ENCODE data around the gene ATG2A.

The ATG2A gene

GRCh38 chr11:64900263-64900678 is 16.7 kb downstream of the ATG2A start:
- TF ChIP-seq, protein P1, sequence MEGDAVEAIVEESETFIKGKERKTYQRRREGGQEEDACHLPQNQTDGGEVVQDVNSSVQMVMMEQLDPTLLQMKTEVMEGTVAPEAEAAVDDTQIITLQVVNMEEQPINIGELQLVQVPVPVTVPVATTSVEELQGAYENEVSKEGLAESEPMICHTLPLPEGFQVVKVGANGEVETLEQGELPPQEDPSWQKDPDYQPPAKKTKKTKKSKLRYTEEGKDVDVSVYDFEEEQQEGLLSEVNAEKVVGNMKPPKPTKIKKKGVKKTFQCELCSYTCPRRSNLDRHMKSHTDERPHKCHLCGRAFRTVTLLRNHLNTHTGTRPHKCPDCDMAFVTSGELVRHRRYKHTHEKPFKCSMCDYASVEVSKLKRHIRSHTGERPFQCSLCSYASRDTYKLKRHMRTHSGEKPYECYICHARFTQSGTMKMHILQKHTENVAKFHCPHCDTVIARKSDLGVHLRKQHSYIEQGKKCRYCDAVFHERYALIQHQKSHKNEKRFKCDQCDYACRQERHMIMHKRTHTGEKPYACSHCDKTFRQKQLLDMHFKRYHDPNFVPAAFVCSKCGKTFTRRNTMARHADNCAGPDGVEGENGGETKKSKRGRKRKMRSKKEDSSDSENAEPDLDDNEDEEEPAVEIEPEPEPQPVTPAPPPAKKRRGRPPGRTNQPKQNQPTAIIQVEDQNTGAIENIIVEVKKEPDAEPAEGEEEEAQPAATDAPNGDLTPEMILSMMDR (conservative IDR thresholded peaks at IDR 0.05), result no peak
- H3K27ac ChIP-seq, result no peak overlapping the region

DNA sequence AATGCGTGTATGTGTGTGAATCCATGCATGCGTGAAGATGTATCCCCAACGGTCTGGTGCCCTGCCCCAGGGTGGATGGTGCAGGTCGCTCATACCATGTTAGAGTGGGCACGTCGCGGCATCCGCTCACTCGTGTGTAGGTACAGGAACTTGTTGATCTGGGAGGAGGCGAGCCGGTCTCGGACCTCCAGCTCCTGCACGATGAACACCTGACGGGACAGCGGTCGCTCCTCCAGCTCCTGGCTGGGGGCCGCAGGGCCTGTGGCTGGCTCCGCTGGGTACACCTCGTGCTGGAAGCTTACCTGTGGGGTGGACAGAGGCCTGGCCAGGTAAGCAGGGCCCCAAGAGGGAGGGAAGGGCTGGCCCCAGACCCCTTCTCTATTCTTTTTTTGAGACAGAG is 18.5 kb downstream of the ATG2A start:
- TF ChIP-seq, protein P1 (conservative IDR thresholded peaks at IDR 0.05), result no peak

DNA sequence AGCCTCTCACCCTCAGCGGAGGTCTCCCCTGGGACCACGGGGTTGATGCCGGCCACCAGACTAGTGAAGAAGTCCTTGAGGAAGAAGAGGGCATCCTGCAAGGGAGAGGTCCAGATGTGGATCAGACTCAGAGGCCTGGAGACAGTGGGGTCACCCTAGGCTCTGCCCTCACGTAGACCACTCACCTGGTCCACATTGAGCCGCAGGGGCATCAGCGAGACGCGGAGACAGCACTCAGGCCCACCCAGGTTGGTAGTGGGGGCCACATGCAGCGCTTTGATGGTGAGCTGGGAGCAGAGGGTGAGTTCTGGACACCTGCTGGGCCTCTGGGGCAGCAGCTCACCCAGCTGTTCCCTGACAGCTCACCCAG is 18.9 kb downstream of the ATG2A start:
- TF ChIP-seq, protein P1 (conservative IDR thresholded peaks at IDR 0.05), result no peak
- no peak overlapping the region for H3K27ac ChIP-seq

More for the DNA sequence above, 18.5 kb downstream of the ATG2A start:
- no peak overlapping the region for H3K27ac ChIP-seq

DNA sequence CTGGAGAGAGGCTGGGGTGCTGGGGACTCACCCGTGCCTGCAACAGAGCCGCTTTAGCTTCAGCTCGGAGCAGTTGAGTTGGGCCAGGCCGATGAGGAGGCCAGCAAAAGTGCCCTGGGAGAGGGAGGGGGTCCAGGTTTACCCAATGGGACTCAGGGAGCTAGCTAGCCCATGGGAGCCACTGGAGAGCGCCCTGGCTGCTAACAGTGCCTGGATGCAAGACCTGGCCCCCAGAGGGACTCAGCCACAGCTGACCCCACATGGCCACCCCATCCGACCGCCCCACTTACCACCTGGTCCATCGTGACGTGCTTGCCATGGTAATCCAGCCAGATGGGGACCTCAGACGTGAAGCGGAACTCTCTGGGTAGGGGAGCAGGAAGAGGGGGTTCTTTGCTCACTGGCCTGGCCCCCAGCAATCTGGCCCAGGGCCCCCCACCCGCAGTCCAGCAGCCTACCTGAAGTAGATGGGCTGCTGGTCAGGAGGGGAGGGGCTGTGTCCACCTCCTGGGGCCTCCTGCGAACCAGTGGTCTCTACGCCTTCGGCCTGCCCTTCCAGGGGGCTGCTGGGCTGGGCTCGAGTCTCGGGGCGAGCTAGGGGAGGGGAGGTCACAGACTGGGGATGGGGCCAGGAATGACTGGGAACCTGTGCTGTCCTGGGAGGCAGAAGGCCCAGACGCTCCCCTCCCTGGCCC is 19.5 kb downstream of the ATG2A start:
- H3K27ac ChIP-seq, result no peak overlapping the region
- TF ChIP-seq, protein P1 (conservative IDR thresholded peaks at IDR 0.05), result no peak

- H3K27ac ChIP-seq, result no peak overlapping the region
- TF ChIP-seq, protein P1 (conservative IDR thresholded peaks at IDR 0.05), result no peak
Measured at GRCh38 chr11:64896448-64897022, 20.5 kb downstream of the ATG2A start.

GRCh38 chr11:64894812-64895452 is 22.1 kb downstream of the ATG2A start:
- H3K27ac ChIP-seq, result no peak overlapping the region
- TF ChIP-seq, protein P1 (conservative IDR thresholded peaks at IDR 0.05), result no peak

DNA sequence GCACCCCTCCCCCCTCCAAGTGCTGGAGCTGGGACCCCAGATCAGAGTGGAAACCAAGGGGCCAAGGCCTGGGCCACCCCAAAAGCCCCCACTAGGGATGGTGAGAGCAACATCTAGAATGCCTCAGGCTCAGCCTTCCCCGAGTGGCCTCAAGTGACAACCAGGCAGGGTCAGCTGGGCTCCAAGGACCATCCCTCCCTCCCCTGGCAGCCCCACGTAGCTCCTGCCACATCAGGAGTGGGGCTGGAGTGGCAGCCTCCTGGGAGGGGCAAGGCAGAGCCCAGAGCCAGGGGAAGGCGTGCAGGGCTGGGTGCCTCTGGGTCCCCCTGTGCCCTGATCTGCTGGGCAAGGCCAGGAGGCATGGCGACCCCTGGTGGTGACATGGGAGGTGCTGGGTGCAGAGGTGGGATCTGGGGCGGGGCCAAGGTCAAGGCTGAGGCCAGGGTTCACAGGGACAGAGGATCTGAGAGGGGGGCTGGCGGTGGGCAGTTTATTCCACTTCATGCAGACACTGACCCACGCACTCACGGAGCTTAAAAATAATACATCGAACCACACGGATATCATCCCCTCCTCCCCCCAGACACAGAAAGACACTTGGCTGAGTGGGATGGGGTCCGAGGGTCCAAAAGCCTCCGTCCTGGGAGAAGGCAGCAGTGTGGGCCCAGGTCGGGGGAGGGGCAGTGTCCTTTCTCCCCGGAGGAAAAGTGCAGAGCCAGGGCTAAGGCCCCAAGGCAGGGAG is 22.8 kb downstream of the ATG2A start:
- H3K27ac ChIP-seq, result peak overlapping the region; percentile 38; the same call in 1 of the 2 replicates
- TF ChIP-seq, protein P1 (conservative IDR thresholded peaks at IDR 0.05), result peak; percentile 100

Measured in VCaP (cell line).